Measurements from ENCODE around the gene ROBO1.

Gene ROBO1

DNA sequence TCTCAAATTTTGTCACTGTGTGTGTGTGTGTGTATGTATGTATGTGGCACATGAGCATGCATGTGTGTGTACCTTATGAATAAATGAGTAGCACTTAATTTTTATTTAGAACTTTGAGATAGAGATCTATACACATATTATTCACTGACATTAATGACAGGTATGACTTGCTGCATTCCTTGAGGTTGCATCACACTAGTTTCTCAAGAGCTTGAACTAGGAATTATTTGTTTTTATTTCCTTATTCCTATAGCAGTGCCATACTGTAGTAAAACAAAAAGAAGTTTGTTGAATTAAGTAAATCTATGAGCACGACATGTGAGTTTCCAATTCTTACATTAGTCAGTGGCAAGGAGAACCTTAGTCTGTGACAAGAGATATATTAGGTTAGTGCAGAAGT lies 943.9 kb downstream of the ROBO1 start:
- no peak for DNase-seq

DNA sequence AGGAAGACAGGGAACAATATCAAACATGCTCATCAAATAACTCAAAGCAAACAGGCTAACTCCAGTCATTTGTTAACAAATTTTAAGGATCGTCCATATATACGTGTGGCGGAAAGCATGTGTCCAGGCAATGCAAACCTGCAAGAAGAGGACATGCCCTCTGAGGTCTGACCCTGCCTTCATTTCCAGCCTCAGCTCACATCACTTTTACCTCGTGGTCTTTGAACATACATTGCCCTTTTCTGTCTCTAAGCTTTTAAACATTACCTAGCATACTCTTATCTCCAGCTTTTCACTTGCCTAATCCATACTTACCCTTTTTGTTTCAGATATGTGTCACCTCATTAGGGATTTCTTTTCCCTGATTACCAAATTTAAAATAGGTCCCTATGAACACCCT lies 944.4 kb downstream of the ROBO1 start:
- DNase-seq, result no peak

DNA sequence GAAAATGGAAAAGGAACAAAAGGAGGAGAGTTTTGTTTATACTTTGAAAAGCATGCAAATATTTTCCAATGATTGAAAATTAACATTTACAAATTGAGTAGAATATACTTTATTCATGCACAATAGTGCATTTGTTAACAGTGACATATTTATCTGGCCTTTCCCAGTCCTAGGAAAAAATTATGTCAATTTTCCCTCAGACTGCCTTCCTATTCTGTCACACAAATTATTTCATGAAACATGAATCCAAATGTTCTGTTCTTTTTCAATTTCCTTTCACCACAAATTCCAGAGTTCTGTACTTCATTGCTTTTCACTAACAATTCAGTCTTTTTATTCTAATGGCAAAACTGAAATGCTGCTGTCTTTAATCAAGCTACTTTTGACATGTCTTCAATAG lies 945.1 kb downstream of the ROBO1 start:
- DNase-seq, result no peak

DNA sequence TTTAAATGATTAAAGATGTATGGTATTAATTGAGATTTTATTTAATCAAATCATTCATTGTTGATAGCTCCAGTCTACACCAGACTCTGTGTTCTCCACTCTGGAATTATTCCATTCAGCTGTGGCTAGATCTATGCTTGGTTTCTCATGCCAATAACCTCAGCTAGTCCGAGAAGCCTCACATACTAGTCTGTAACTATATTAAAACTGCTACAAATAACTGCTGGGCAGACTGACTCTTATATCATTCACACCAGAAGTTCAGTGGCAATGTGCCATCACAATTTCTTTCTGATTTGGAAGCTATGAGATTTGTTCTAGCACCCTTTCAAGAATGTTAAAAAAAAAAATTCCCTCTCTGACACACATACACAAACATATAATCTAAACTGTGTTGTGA lies 947.3 kb downstream of the ROBO1 start:
- DNase-seq, result no peak

DNA sequence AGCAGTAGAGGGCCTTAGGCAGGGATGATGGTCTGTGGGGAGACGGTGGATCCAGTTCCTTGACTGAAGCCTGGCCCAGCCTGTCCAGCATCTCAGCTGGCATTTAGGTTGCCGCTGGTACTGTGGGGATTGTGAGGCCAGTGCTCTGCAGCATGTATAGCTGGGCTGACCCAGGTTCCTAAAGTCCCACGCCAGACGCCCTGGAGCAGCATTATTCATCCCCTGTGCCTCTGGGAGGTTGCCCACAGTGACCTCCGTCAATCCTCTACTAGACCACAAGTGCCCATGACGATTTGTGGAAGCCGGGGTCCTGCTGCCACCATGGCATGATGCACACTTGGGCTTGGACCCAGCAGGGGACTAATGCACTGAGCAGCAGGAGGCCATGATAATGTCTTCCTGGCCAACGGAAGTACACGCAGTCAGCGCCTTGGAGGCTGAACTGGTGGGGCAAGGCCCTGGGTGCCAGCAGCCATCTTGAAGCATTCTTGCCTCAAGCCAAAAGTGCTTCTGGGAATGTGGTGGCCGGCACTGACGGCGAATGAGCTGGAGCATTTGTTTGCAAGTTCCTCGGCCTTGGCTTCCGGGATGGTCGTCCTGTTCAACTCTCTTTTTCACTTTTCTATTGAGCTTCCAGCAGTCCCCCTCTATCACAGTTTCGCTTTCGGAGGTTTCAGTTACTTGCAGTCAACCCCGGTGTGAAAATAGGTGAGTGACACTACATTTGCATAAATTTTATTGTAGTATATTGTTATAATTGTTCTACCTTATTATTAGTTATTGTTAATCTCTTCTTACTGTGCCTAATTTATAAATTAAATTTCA lies 949.4 kb downstream of the ROBO1 start:
- DNase-seq, result no peak

DNA sequence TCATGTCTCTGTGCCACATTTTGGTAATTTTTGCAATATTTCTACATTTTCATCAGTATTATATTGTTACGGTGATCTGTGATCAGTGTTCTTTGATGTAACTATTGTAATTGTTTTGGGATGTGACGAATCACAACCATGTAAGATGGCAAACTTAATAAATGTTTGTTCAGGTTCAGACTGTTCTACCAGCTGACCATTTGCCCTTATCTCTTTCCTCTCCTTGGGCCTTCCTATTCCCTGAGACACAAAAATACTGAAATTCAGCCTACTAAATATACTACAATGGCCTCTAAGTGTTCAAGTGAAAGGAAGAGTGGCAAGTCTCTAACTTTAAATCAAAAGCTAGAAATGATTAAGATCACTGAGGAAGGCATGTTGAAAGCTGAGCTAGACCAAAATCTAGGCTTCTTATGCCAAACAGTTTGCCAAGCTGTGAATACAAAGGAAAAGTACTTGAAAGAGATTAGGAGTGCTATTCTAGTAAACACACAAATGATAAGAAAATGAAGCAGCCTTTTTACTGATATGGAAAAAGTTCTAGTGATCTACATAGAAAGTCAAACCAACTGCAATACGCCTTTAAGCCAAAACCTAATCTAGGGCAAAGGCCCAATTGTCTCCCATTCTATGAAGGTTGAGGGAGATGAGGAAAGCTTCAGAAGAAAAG lies 952.8 kb downstream of the ROBO1 start:
- no peak for DNase-seq

DNA sequence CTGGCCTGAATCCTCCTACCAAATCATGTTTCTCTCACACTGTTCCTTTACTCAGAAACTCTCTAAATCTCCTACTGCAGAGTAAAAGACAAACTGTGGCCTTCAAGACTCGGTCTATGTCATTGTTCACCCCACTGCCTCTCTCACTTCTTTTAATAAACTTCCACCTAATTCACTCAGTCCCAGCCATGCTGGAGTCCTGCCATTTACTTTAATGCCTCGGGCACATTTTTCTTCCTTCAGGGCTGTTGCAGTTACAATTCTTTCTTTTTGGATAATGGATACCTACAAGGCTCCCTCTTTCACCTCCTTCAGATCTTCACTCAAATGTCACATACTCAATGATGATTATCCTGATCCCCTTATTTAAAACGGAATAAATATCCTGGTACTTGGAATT lies 955.6 kb downstream of the ROBO1 start:
- DNase-seq, result no peak

DNA sequence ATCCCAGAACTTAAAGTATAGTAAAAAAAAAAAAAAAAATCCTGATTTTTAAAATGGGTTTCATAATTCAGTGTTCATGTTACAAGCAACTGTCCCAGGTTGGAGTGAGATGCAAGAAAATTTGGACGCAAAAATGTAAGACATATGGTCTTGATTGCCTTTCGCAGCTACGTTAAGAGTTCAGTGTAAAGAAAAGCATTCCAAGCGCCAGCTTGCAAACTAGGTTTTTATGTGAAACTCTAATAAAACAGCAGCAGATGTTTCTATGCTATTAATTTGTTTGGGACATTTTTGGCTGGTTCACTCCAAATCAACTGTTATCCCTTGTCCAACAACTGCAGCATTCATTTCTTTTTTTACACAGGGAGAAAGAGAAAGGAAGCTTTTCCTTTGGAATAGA lies 957.8 kb downstream of the ROBO1 start:
- no peak for DNase-seq

DNA sequence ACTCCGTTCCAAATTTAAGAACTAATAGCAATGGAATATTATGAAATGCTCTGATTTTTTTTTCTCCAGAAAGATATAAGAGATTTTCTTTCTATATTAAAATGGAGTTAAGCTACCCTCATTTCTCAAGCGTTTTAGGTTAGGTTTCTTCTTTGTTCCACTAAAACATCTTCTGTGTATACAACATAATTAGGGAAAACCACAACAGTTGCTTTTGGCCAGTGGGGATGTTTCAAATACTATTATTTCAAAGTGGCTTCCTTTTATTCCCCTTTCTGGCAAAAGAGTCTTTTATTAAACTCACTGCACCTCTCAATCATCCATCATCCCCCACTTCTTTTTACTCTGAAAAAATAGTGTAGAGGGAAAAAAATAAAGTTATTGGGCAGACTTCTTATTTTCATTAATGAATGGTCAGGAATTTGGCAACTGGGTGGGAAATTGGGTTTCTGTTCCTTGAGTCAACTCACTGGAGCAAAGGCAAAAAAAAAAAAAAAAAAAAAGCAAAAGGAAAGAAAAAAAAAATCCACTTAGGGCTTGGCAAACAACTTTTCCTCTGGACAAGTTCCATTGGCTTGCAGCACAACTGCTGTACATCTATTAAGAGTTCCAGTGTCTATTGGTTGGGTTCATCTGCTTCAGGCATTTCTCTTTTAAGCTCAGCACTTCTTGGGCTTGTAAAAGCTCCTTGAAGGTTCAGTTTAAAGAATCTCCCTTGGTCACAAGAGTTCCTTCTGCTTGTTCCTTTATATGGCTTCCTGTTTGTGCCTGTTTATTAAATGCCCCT lies 963.4 kb downstream of the ROBO1 start:
- no peak for DNase-seq

DNA sequence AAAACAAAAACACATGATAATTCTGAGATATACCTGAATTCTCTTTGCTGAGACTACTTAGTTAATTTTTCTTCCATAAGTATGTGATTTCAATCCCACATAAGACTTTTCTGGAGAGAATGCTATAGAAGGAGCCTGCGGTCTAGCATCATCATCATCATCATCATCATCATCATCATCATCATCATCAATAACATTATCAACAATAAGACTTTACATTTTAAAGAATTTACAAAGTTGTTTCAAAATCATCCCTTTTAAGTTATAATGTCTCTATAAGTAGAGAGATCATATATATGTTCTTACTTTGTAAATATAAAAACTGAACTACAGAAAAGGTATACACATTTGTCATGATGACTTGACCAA lies 965.3 kb downstream of the ROBO1 start:
- DNase-seq, result no peak

DNA sequence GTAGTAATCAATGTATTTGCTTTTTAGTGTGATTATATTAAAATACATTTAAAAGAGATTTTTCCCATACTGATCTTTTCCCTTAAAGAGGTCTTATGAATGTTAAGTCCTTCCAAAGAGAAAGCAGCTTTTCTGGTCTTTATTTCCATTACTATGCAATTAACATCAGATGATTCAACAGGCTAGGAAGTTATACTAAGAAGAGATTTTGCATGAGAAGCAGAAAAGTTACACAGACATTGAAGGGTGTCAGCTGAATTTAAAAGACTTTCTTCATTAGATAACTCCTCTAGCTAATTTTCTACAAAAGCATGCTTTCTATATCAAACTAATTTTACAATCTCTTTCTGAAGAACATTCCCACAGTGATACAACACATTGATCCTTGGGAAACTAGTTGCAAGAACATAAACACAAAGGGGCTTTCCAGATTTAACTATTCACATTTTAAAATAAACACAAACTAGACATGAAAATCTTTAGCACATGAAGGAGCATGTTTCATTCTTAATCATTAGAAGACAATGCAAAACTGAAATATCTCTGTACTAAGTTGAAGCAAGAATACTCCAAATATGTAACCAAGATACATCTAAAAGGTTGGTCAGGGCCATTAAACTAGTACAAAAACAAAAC lies 965.8 kb downstream of the ROBO1 start:
- DNase-seq, result no peak

DNA sequence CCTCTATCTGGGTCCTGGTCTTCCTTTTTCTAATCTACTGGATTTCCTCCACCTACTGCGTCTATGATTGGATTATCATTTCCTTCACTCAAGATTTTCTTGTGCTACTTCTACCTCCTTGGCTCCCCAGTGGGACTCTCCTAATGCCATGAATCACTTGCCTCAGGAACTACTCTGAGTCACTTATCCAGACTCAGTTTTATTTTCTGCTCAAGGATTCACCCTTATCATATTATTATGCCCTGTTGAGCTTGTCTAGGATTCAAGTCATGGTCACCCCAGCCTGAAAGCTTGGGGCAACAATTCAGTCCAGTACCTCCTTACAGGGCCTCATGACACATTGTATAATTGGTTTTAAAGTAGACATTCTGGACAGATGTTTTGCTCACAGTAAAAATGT lies 968.1 kb downstream of the ROBO1 start:
- DNase-seq, result no peak

DNA sequence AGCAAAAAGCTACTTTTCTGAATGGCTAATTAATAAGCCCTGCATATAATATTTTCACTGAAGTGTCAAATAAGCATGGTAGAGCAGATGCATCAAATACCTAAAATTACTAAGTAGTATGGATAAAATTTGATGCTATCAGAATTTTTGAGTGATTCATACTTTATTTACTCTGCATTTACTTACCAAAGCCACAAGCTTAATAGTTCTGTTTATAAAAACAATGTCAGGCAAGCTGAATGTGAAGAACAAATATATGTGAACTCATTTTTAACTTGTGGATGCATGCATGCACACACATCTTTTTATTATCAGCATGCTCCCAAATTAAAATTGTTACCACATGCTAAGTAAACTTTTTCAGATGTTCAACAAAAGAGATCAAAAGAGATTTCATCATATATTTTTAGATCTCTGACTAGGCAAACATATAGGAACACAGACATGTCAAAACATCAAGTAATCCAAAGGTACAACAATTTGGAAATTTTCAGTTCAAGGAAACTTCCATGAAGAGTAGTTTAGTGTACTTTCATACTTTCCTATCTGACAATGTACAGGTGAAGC lies 969.4 kb downstream of the ROBO1 start:
- no peak for DNase-seq

DNA sequence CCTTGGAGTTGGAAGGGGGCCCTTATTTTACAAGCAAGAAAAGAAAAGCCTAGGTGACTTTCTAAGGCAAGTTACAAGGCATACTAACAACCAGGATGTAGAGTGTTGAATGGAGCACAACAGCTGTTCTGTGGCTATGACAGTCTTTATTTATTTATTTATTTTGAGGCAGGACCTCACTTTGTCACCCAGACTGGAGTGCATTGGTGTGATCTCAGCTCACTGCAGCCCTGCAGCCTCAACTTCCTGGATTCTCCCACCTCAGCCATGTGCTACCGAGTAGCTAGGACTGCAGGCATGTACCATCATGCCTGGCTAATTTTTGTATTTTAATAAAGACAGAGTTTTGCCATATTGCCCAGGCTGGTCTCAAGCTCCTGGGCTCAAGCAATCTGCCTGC lies 973.4 kb downstream of the ROBO1 start:
- DNase-seq, result no peak

DNA sequence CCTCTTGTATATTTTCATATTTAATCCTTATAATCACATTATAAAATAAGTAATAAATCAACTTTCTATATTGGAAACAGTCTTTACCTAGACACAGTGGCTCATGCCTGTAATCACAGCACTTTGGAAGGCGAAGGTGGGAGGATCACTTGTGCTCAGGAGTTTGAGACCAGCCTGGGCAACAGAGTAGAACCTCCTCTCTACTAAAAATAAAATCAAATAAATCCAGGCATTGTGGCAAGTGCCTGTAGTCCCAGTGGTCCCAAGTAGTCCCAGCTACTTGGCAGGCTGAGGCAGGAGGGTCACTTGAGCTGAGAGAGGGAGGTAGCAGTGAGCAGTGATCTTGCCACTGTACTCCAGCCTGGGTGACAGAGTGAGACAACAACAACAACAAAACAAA lies 975.1 kb downstream of the ROBO1 start:
- DNase-seq, result no peak

DNA sequence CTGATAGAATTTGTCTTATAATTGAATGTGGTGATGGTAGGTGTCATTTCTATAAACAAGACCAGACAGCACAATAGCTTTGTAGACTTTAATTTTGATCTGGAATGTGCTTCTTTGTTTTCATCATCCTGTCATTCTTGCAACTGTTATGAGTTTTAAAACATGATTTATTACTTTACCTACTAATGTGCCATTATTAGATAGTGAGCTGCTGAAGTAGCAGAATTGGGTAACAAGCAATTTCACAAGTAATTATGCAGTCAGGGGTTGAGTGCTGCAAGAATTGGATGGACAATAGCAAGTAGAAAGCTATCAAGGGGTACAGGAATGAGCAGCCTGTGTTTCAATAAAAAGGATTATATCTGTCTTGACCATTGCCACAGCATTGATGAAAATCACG lies 975.6 kb downstream of the ROBO1 start:
- no peak for DNase-seq

DNA sequence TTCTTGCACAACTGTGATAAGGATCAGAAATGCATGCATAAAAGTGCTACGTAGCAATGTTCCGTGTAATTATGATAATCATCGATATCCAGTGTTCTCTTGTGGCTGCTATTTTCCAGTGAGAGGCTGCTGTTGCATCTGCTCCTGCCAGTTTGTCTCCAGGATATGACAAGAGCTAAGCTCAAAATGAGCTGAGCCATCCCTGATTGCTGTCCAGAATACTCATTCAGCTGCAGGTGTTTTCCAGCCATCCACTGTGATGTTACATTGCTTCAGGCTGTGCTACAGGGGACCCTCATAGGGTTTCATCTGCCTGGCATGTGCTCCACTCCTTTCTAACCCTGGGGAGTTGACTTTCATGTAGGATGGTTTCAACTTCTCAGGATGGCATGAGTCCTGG lies 976.0 kb downstream of the ROBO1 start:
- DNase-seq, result no peak

DNA sequence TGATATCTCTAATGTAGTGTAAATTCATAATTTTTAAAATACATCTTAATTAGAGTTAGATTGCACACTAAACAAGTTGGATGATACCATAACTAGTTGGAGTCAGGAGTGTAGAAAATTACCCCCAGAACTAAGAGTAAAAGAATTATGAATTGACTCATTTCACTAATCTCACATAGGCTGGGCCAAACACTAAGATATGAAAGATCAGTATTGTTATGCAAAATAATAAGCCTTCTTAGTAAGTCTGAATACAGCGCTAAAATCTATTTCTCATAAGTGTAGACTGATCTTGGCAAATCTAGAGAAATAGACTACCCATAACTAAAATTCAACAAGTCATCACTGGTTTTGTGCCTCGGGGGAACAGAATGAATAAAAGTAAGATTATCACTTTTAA lies 979.0 kb downstream of the ROBO1 start:
- no peak for DNase-seq

DNA sequence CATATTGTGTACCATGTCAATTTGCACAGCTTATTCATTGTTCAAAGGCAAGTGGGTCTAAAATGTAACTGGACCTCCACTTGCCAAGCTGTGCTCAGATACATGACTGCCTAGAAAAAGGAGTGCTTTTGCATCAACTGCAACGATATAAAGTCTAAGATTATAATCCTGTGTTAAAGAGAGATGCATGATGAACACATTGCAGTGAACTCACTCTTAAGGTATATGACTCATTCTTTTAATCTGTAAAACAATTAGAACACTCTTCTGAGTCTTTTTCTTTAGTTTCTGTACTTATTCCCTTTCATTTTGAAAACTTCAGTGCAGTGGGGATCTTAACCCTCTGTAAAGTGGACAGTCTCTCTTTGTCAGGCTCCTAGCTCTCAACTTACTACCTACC lies 982.8 kb downstream of the ROBO1 start:
- DNase-seq, result no peak

DNA sequence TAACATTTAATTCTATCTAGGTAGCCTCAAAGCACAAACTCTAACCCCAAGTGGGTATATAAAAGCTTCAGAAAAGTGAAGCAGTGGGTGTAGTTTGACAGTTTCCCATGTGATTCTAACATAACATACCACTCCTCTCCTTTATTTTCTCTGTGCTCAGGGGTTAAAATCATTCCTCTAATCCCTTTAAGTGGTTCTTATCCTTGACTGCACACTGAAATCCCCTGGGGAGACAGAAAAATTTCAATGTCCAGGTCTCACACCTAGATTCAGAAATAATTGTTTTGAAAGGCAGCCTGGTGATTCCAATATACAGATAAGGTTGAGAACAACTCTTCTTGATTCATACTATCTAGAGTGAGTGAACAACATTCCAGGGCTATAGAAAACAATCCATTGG lies 986.4 kb downstream of the ROBO1 start:
- DNase-seq, result no peak

DNA sequence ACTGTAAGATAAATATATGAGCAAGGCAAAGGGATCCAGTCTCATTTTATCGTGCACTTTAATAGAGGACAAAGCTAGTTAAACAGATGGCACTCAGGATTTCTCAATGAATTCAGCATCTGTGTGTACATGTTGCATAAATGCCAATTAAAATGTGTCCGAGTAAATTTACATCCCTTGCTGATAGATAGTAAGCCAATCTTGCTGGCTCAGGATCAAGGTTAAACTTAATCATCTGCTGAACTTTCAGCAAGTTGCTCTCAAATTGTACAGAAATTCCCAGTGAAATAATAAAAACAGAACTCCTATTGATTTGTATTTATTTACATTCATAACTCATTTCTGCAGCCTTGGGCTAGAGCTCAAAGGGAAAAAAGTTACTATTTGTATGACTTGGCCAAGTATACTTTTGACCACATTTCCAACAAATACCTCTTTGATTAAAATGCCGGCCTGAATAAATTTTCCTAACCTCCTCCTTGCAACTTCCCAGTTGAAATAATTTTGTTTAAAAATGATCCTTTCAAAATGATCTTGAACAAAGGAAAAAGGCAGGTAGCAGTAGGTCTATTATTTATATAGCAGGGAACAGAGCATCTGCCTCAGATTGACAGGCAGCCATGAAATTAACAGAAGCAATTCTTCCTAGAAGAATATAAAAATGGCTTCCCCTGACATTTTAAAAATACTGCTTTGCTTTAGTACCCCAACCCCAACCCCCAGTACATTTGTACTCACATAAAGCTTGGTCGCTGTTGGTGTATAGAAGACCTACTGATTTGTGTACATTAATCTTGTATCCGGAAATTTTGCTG lies 1001.9 kb downstream of the ROBO1 start:
- DNase-seq, result no peak

DNA sequence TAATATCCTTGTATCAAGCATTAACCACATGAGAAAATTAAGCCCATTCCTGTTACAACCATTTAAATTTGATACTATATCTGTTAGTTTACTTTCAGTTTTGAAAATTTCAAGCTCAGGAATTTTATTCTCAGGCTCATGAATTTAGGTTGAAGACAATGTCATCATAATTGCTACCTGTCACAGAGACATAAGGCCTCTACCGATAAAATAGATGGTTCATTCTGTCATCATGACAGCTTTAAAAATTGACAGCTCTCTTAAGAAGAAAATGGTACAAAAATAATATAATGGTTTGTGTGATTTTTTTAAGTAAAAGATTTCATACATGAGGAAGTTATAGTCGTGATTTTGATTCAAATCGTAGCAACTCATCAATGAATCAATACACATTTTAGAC lies 1003.2 kb downstream of the ROBO1 start:
- no peak for DNase-seq

Data from stimulated activated CD4-positive, alpha-beta T cell treated with anti-CD3 and anti-CD28 coated beads, Interleukin-2, amount 100 ng/mL, for 24 hours (primary cell).